GM12878 (cell line): Measurements from ENCODE around the gene S100A12. TPM values are rescaled to one million over a fixed set of nuclear protein-coding genes. Genes with fewer than 3 reads are reported as not detected.

Experiments used
- ATAC-seq: fragments of 200-7000 bp; cut with Tn5 transposase; 3 replicates; pipeline ENCODE4 v1.9.1; 2020; ENCODE audit warnings: mild to moderate bottlenecking, moderate library complexity
- BruUV-seq: library from RNA; stranded (reverse); fragments of 400-500 nt; replicated peaks from 2 replicates; lab custom pipeline; 2021; lab: Mats Ljungman, UMichigan
- CTCF ChIA-PET: fragments of 300-600 bp; sonication (Branson Sonifier 250); formaldehyde crosslinking; extraction: SDS; loops from one replicate; lab custom pipeline; 2021; ENCODE audit warnings: inconsistent platforms; lab: Yijun Ruan, JAX
- POLR2A ChIA-PET: fragments of 350-600 bp; formaldehyde crosslinking; extraction: SDS; loops from one replicate; lab custom pipeline; 2021; ENCODE audit warnings: inconsistent platforms; lab: Charles Lee
- RAD21 ChIA-PET: fragments of 300-600 bp; sonication (Branson Sonifier 250); formaldehyde crosslinking; loops from one replicate; lab custom pipeline; 2023; ENCODE audit warnings: antibody characterized with exemption; ENCODE audit not compliant: unreplicated experiment; lab: Charles Lee
- SMC1A ChIA-PET: fragments of 300-600 bp; sonication (Branson Sonifier 250); formaldehyde crosslinking; loops from one replicate; lab custom pipeline; 2023; ENCODE audit not compliant: unreplicated experiment, uncharacterized antibody; lab: Charles Lee
- DNase-seq: peaks from one replicate; pipeline ENCODE4 v3.0.0-alpha.2; 2011; ENCODE audit warnings: low read depth, low spot score
- FAIRE-seq: peaks from 3 replicates; lab custom pipeline; 2011; peaks lifted over from hg19 to GRCh38; lab: Jason Lieb, UNC
- H2AFZ ChIP-seq: 2 replicates; pipeline ENCODE4 v1.6.0; 2011; ENCODE audit warnings: low read depth, low read length, control low read depth; ENCODE audit not compliant: control insufficient read depth
- H3K27ac ChIP-seq: 2 replicates; pipeline ENCODE4 v1.5.1; 2011; ENCODE audit warnings: control low read depth; ENCODE audit not compliant: control insufficient read depth, insufficient read depth
- H3K27me3 ChIP-seq, 2 experiments: replicated peaks in 1 of 2; 2 replicates each; pipeline versions ENCODE4 v1.6.0 to v1.6.1; 2011; ENCODE audit warnings: low read length in 1 of 2; ENCODE audit not compliant: control insufficient read depth in 2 of 2, insufficient read depth in 2 of 2
- H3K36me3 ChIP-seq, 2 experiments: 2 replicates each; pipeline ENCODE4 v1.5.1; 2011; ENCODE audit warnings: low read length in 1 of 2; ENCODE audit not compliant: control insufficient read depth in 2 of 2, insufficient read depth in 2 of 2
- H3K4me1 ChIP-seq: 2 replicates; pipeline ENCODE4 v1.6.1; 2011; ENCODE audit warnings: mild to moderate bottlenecking, low read length, moderate library complexity, mixed read lengths; ENCODE audit not compliant: control insufficient read depth, insufficient read depth
- H3K4me2 ChIP-seq: 2 replicates; pipeline ENCODE4 v1.6.0; 2011; ENCODE audit warnings: control low read depth; ENCODE audit not compliant: control insufficient read depth, insufficient read depth
- H3K4me3 ChIP-seq: fragments of 200-600 bp; sonication (generic); 2 replicates; pipeline ENCODE4 v1.5.1; 2016
- H3K79me2 ChIP-seq: 2 replicates; pipeline ENCODE4 v1.6.0; 2011; ENCODE audit warnings: low read length; ENCODE audit not compliant: control insufficient read depth, insufficient read depth
- H3K9ac ChIP-seq: 2 replicates; pipeline ENCODE4 v1.8.0; 2011; ENCODE audit warnings: low read length, control low read depth, mixed read lengths; ENCODE audit not compliant: control insufficient read depth, insufficient read depth
- H3K9me3 ChIP-seq: replicated peaks from 3 replicates; pipeline ENCODE4 v1.5.1; 2011; ENCODE audit warnings: mild to moderate bottlenecking, low read length; ENCODE audit not compliant: control insufficient read depth, insufficient read depth
- H4K20me1 ChIP-seq: 2 replicates; pipeline ENCODE4 v1.6.0; 2011; ENCODE audit not compliant: control insufficient read depth, insufficient read depth
- ASH2L ChIP-seq: fragments of 300-600, 200-600 bp; sonication (generic); IDR thresholded peaks from 2 replicates; pipeline ENCODE4 v1.6.1; 2017; ENCODE audit warnings: low read depth, mild to moderate bottlenecking, borderline replicate concordance
- EP300 ChIP-seq, 2 experiments: fragments of 150-350 bp in 1 of 2; IDR thresholded peaks; 2 replicates each; pipeline ENCODE4 v1.6.1; 2011 to 2012; ENCODE audit warnings: low read depth in 2 of 2, low read length in 2 of 2, borderline replicate concordance in 1 of 2, improper control_type of control experiment in 1 of 2, inconsistent platforms in 1 of 2; ENCODE audit not compliant: control insufficient read depth in 1 of 2
- JUNB ChIP-seq: IDR thresholded peaks from 2 replicates; pipeline ENCODE4 v1.6.1; 2016; ENCODE audit warnings: antibody characterized with exemption, mild to moderate bottlenecking
- KLF5 ChIP-seq: fragments of 450-650 bp; IDR thresholded peaks from 2 replicates; pipeline ENCODE4 v1.6.1; 2014; ENCODE audit warnings: mild to moderate bottlenecking; ENCODE audit not compliant: partially characterized antibody
- MEF2A ChIP-seq: IDR thresholded peaks from 2 replicates; pipeline ENCODE4 v1.6.1; 2011; ENCODE audit warnings: low read depth, mild to moderate bottlenecking, low read length, moderate library complexity; ENCODE audit not compliant: insufficient read depth
- MEF2B ChIP-seq: fragments of 450-650 bp; IDR thresholded peaks from 2 replicates; pipeline ENCODE4 v1.6.1; 2018; ENCODE audit warnings: mild to moderate bottlenecking, moderate library complexity; ENCODE audit not compliant: partially characterized antibody, poor library complexity, severe bottlenecking
- MXI1 ChIP-seq: fragments of 150-350 bp; IDR thresholded peaks from 2 replicates; pipeline ENCODE4 v1.6.1; 2011; ENCODE audit warnings: low read depth, mild to moderate bottlenecking, inconsistent platforms, low read length, improper control_type of control experiment
- MYC ChIP-seq: IDR thresholded peaks from 2 replicates; pipeline ENCODE4 v1.6.1; 2011; ENCODE audit warnings: mild to moderate bottlenecking, low read length, moderate library complexity, inconsistent platforms; ENCODE audit not compliant: insufficient read depth, insufficient replicate concordance, insufficient read length, severe bottlenecking
- NFXL1 ChIP-seq: fragments of 450-650 bp; IDR thresholded peaks from 2 replicates; pipeline ENCODE4 v1.6.1; 2017; ENCODE audit warnings: antibody characterized with exemption, mild to moderate bottlenecking, borderline replicate concordance
- NR2F1 ChIP-seq: fragments of 450-650 bp; conservative IDR thresholded peaks from 2 replicates; pipeline ENCODE4 v1.6.1; 2017; ENCODE audit warnings: mild to moderate bottlenecking
- SIX5 ChIP-seq: IDR thresholded peaks from 2 replicates; pipeline ENCODE4 v1.6.1; 2011; ENCODE audit warnings: mild to moderate bottlenecking, low read depth, low read length, moderate library complexity; ENCODE audit not compliant: severe bottlenecking
- SKIL ChIP-seq: fragments of 450-650 bp; IDR thresholded peaks from 2 replicates; pipeline ENCODE4 v1.6.1; 2017; ENCODE audit warnings: mild to moderate bottlenecking, low read depth, inconsistent platforms; ENCODE audit not compliant: poor library complexity, severe bottlenecking
- TCF12 ChIP-seq: IDR thresholded peaks from 2 replicates; pipeline ENCODE4 v1.6.1; 2011; ENCODE audit warnings: low read depth, mild to moderate bottlenecking, low read length
- ZZZ3 ChIP-seq: IDR thresholded peaks from 2 replicates; pipeline ENCODE4 v1.6.1; 2011; ENCODE audit warnings: low read depth; ENCODE audit not compliant: control insufficient read depth, insufficient read length
- WGBS: methylation state at CpG from one replicate; pipeline ENCODE4 v1.1.6; 2016; ENCODE audit warnings: low lambda C conversion rate; ENCODE audit not compliant: insufficient replicate concordance, insufficient coverage; ENCODE audit errors: missing lambda C conversion rate; 5-methylcytosine and 5-hydroxymethylcytosine counted together
- in situ Hi-C: fragments of 300-500 bp; cut with MboI; formaldehyde crosslinking; loops from 9 replicates; pipeline ENCODE4 v1.14.3; 2018; ENCODE audit warnings: mixed read lengths
- intact Hi-C: fragments of 100-400 bp; cut with micrococcal nuclease; formaldehyde crosslinking; loops from one replicate; pipeline ENCODE4 v1.14.2; 2022; ENCODE audit not compliant: unreplicated experiment
- polyA plus RNA-seq, 11 experiments: library from polyadenylated mRNA; depleted of rRNA in 4 of 11; unstranded in 6 of 11; stranded (reverse) in 5 of 11; fragments of >200 nt; fragmentation: Nextera tagmentation in 4 of 11; fragmentation: Illumina TruSeq in 1 of 11; extraction: Ambion mirVana in 4 of 11; extraction: Trizol in 1 of 11; gene quantifications; 1 replicate in 1 of 11; 2 replicates in 10 of 11; pipeline versions ENCODE4 v1.2.1 to v1.2.3, GENCODE V29; 2011 to 2016; ENCODE audit warnings: inconsistent platforms in 2 of 11, missing spikeins in 2 of 11, low read depth in 1 of 11
- total RNA-seq, 4 experiments: library from RNA; depleted of rRNA in 3 of 4; stranded (reverse); fragments of >200 nt in 3 of 4; fragmentation: Illumina TruSeq in 1 of 4; extraction: Trizol in 1 of 4; gene quantifications; 2 replicates each; pipeline versions ENCODE4 v1.2.1 to v1.2.3, GENCODE V29; 2013 to 2021
- TF ChIP-seq, protein P1 (sequence below): fragments of 450-650 bp; IDR thresholded peaks from 2 replicates; pipeline ENCODE4 v1.6.1; 2016; ENCODE audit warnings: mild to moderate bottlenecking, moderate library complexity, borderline replicate concordance

S100A12 gene
- total and polyA plus RNA-seq, 10 of the 15 experiments (the other 5 are each of a cell fraction or from before 2014, with no cell fraction given): not detected

DNA sequence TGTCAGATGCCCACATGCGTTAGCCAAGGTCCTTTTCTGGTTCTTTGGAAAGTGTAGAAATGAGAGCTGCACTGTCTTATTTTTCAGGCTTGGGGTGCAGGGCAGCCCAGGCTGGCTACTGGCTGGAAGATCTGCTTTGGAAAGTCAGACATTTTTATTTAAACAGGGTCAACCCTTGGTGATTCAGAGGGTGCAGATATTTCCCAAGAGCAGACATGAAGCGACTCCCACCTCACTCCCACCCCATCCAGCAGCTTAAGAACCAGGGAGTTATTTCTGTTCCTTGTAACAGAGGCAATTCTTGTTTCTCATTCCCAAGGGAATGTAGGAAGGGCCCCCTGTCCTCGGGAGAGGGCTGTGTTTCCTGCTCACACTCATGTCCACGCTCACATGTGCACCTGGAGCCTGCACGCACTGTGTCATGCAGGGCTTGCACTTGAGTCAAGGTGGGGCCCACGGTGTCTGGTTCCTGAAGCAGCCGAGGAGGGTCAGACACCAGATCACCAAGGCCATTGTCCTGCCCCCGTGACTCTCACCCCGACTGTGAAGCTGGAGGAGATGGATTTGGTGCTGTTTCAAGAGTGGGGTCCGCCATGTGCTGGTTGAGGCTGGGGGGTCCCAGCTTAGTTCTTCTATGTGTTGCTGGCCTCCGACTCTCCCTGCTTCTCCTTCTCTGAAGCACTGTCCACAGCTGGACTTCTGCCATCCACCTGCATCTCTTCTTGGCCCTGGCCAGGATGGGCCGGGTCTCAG lies 41.9 kb upstream of the S100A12 start (continued):
- TF ChIP-seq SKIL (no peak), MYC (no peak), NR2F1 (no peak), NFXL1 (no peak), ZZZ3 (no peak), SIX5 (no peak)

- Histone ChIP-seq H3K4me2 (no peak within 1 kb of the TSS), H3K9ac (no peak within 1 kb of the TSS), H3K27ac (no peak within 1 kb of the TSS), H3K36me3 (no peaks in the 10 kb centered on the region), H4K20me1 (no peaks in the 10 kb centered on the region), H3K27me3 (no peaks in the 10 kb centered on the region), H3K4me3 (no peak within 1 kb of the TSS), H3K79me2 (no peaks in the 10 kb centered on the region), H2AFZ (no peak within 1 kb of the TSS), H3K4me1 (no peaks in the 10 kb centered on the region), H3K9me3 (no peaks in the 10 kb centered on the region)
- peak; percentile 33; the same call in 1 of the 3 replicates for ATAC-seq
- CTCF ChIA-PET: no interaction called here
- FAIRE-seq: no peak
- in situ Hi-C loops (no loop called here), intact Hi-C loops (no loop called here)
- SMC1A ChIA-PET: no interaction called here
- no peak for DNase-seq
- BruUV-seq: no TSS peak
- WGBS: 12% methylated on average over 6 of the region's 6 CpGs
- RAD21 ChIA-PET: no interaction called here
- POLR2A ChIA-PET: no interaction called here
- TF ChIP-seq JUNB (peak; percentile 20; the same call in 1 of the 2 replicates), EP300 (IDR thresholded peaks at IDR 0.05; ENCODE audit: borderline replicate concordance in 1 of 2, control insufficient read depth in 1 of 2, low read depth in 2 of 2, low read length in 2 of 2) (peak in 1 of 2 experiments; percentile 25; a peak in 1 of 4 replicates), TCF12 (peak; percentile 72; the same call in 1 of the 2 replicates), MXI1 (no peak), KLF5 (no peak), MEF2B (peak; percentile 14), ASH2L (no peak), MEF2A (peak; percentile 70; the same call in 1 of the 2 replicates)
- TF ChIP-seq, protein P1, sequence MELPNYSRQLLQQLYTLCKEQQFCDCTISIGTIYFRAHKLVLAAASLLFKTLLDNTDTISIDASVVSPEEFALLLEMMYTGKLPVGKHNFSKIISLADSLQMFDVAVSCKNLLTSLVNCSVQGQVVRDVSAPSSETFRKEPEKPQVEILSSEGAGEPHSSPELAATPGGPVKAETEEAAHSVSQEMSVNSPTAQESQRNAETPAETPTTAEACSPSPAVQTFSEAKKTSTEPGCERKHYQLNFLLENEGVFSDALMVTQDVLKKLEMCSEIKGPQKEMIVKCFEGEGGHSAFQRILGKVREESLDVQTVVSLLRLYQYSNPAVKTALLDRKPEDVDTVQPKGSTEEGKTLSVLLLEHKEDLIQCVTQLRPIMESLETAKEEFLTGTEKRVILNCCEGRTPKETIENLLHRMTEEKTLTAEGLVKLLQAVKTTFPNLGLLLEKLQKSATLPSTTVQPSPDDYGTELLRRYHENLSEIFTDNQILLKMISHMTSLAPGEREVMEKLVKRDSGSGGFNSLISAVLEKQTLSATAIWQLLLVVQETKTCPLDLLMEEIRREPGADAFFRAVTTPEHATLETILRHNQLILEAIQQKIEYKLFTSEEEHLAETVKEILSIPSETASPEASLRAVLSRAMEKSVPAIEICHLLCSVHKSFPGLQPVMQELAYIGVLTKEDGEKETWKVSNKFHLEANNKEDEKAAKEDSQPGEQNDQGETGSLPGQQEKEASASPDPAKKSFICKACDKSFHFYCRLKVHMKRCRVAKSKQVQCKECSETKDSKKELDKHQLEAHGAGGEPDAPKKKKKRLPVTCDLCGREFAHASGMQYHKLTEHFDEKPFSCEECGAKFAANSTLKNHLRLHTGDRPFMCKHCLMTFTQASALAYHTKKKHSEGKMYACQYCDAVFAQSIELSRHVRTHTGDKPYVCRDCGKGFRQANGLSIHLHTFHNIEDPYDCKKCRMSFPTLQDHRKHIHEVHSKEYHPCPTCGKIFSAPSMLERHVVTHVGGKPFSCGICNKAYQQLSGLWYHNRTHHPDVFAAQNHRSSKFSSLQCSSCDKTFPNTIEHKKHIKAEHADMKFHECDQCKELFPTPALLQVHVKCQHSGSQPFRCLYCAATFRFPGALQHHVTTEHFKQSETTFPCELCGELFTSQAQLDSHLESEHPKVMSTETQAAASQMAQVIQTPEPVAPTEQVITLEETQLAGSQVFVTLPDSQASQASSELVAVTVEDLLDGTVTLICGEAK: no peak
Observed at GRCh38 chr1:153415850-153416570, 40.6 kb upstream of the S100A12 start, which contains the start of gene S100A7A. TSS of gene S100A7A (plus strand) at chr1:153416520. CDS start at chr1:153418083, 1,563 bp downstream.
